Spleen (tissue), 7 donors: ENCODE measurements around the gene ZBED3.

Experiments
- CTCF ChIP-seq, 11 experiments: fragments of 200-600 bp in 7 of 11; fragments of 450-650 bp in 4 of 11; sonication (generic) in 4 of 11; IDR thresholded peaks in 8 of 11; conservative IDR thresholded peaks in 3 of 11; 1 replicate in 7 of 11; 2 replicates in 4 of 11; pipeline versions ENCODE4 v1.4.0 to v1.8.0; 2016 to 2021; ENCODE audit warnings: antibody characterized with exemption in 11 of 11, inconsistent platforms in 4 of 11, mild to moderate bottlenecking in 1 of 11
- POLR2A ChIP-seq, 3 donors: fragments of 450-650 bp; IDR thresholded peaks; one replicate each; pipeline ENCODE4 v1.5.1; 2017; ENCODE audit warnings: antibody characterized with exemption in 3 of 3, mild to moderate bottlenecking in 1 of 3
- POLR2AphosphoS5 ChIP-seq, 3 donors: sonication (generic); formaldehyde crosslinking; IDR thresholded peaks; one replicate each; pipeline ENCODE4 v1.5.1; 2017; ENCODE audit warnings: antibody characterized with exemption in 3 of 3
- donor health status: DM: no; HTN: no; CAD: no; lungs with moderate emphysema.
- donor health status: DM: no; HTN: no; CAD: no.
- donor health status: DM: no; HTN: no; CAD: no.

- TF ChIP-seq CTCF (IDR thresholded peaks at IDR 0.05 in 8 of 11, conservative IDR thresholded peaks at IDR 0.05 in 3 of 11) (no peak), POLR2A (IDR thresholded peaks at IDR 0.05) (no peak), POLR2AphosphoS5 (IDR thresholded peaks at IDR 0.05) (no peak)
Observed at GRCh38 chr5:77035950-77036349, 51.1 kb downstream of the ZBED3 start.
